Measurements from ENCODE around the gene PFDN4. TPM values are rescaled to one million over a fixed set of nuclear protein-coding genes. Genes with fewer than 3 reads are reported as not detected.

Gene PFDN4
- total RNA-seq, 1 experiment from 2014 or later = 90.1 TPM

GRCh38 chr20:54231036-54231435 is 23.1 kb downstream of the PFDN4 start (continued):
- no peak for TF ChIP-seq AR (CRISPR knock-in tag; IDR thresholded peaks at IDR 0.05)
- TF ChIP-seq FOXP1 (CRISPR knock-in tag; IDR thresholded peaks at IDR 0.05; ENCODE audit: borderline replicate concordance) = no peak
- no peak for TF ChIP-seq ATF6 (CRISPR knock-in tag; IDR thresholded peaks at IDR 0.05)
- TF ChIP-seq CBFB (CRISPR knock-in tag; IDR thresholded peaks at IDR 0.05; ENCODE audit: low read depth) = no peak

GRCh38 chr20:54234991-54235390 is 27.1 kb downstream of the PFDN4 start:
- peaks cover 10% of the 10 kb centered on the region for H3K9me3 Mint-ChIP-seq
- H3K4me1 Mint-ChIP-seq = no peaks in the 10 kb centered on the region
- TF ChIP-seq NFATC4 (CRISPR knock-in tag; IDR thresholded peaks at IDR 0.05) (no peak), CBFB (CRISPR knock-in tag; IDR thresholded peaks at IDR 0.05; ENCODE audit: low read depth) (no peak), E2F1 (CRISPR knock-in tag; IDR thresholded peaks at IDR 0.05) (no peak), CDX4 (CRISPR knock-in tag; IDR thresholded peaks at IDR 0.05; ENCODE audit: borderline replicate concordance) (no peak), ATF3 (CRISPR knock-in tag; conservative IDR thresholded peaks at IDR 0.05) (no peak), TCF7 (CRISPR knock-in tag; IDR thresholded peaks at IDR 0.05; ENCODE audit: low read depth) (no peak), KAT7 (CRISPR knock-in tag; IDR thresholded peaks at IDR 0.05; ENCODE audit: borderline replicate concordance) (no peak), SP1 (CRISPR knock-in tag; conservative IDR thresholded peaks at IDR 0.05) (no peak), FOXP4 (CRISPR knock-in tag; IDR thresholded peaks at IDR 0.05) (no peak), NR3C1 (CRISPR knock-in tag; conservative IDR thresholded peaks at IDR 0.05; ENCODE audit: low read depth) (no peak), SMAD4 (CRISPR knock-in tag; IDR thresholded peaks at IDR 0.05) (no peak), ZSCAN18 (CRISPR knock-in tag; IDR thresholded peaks at IDR 0.05) (no peak), HMGXB4 (CRISPR knock-in tag; IDR thresholded peaks at IDR 0.05) (no peak), ZBTB43 (CRISPR knock-in tag; IDR thresholded peaks at IDR 0.05) (no peak), IRF2 (CRISPR knock-in tag; IDR thresholded peaks at IDR 0.05; ENCODE audit: borderline replicate concordance, low read depth) (no peak), MAX (CRISPR knock-in tag; IDR thresholded peaks at IDR 0.05) (no peak)
- ATAC-seq (no peak), DNase-seq (ENCODE audit: low spot score) (no peak)
- CTCF ChIA-PET = no interaction called here
- POLR2A ChIA-PET = no interaction called here
- no peaks in the 10 kb centered on the region for H3K36me3 Mint-ChIP-seq
- H3K27me3 Mint-ChIP-seq (ENCODE audit: low read depth) = 0 out of 2 replicates have a peak, but pooled peaks cover 3% of the 10 kb centered on the region
- no peak overlapping the region for H3K4me3 Mint-ChIP-seq
- H3K27ac Mint-ChIP-seq = no peak overlapping the region

Data from WTC11 (cell line).